IMR-90 (cell line): ENCODE results near the gene ABHD2. TPM values are rescaled to one million over a fixed set of nuclear protein-coding genes. Genes with fewer than 3 reads are reported as not detected.

Experiments used
- ATAC-seq: fragments of 200-7000 bp; cut with Tn5 transposase; 2 replicates; pipeline ENCODE4 v1.9.1; 2020; ENCODE audit warnings: low read depth, mild to moderate bottlenecking, moderate library complexity
- BruUV-seq: library from RNA; stranded (reverse); fragments of 400-500 nt; replicated peaks from 2 replicates; lab custom pipeline; 2021; lab: Mats Ljungman, UMichigan
- CTCF ChIA-PET: fragments of 300-600 bp; formaldehyde crosslinking; extraction: SDS; loops from one replicate; lab custom pipeline; 2021; ENCODE audit warnings: antibody characterized with exemption; lab: Yijun Ruan, JAX
- POLR2A ChIA-PET: fragments of 300-600 bp; sonication (Branson Sonifier 250); formaldehyde crosslinking; loops from one replicate; lab custom pipeline; 2022; ENCODE audit warnings: antibody characterized with exemption; ENCODE audit not compliant: unreplicated experiment; lab: Charles Lee
- DNase-seq: peaks from one replicate; pipeline ENCODE4 v3.0.0; 2013
- H2AFZ ChIP-seq: replicated peaks from 2 replicates; pipeline ENCODE3; 2013; ENCODE audit warnings: low read length, mild to moderate bottlenecking; ENCODE audit not compliant: poor library complexity
- H2AK5ac ChIP-seq: 2 replicates; pipeline ENCODE4 v1.6.1; 2013; ENCODE audit warnings: low read depth, low read length, inconsistent platforms
- H2AK9ac ChIP-seq: replicated peaks from 2 replicates; pipeline ENCODE3; 2013; ENCODE audit warnings: mild to moderate bottlenecking, low read depth, low read length, moderate library complexity; ENCODE audit not compliant: poor library complexity
- H2BK120ac ChIP-seq: 2 replicates; pipeline ENCODE4 v1.6.1; 2013; ENCODE audit warnings: low read depth, low read length, inconsistent platforms
- H2BK15ac ChIP-seq: 3 replicates; pipeline ENCODE4 v1.6.1; 2013; ENCODE audit warnings: low read depth, low read length, inconsistent platforms
- H2BK20ac ChIP-seq: 2 replicates; pipeline ENCODE4 v1.6.1; 2013; ENCODE audit warnings: low read depth, mild to moderate bottlenecking, inconsistent platforms, low read length, moderate library complexity
- H2BK5ac ChIP-seq: 2 replicates; pipeline ENCODE4 v1.6.1; 2013; ENCODE audit warnings: mild to moderate bottlenecking, low read depth, low read length, inconsistent platforms; ENCODE audit not compliant: poor library complexity, severe bottlenecking
- H3K14ac ChIP-seq: replicated peaks from 2 replicates; pipeline ENCODE4 v1.6.1; 2013; ENCODE audit warnings: low read depth, low read length, inconsistent platforms
- H3K18ac ChIP-seq: 2 replicates; pipeline ENCODE4 v1.6.1; 2013; ENCODE audit warnings: low read depth, low read length, control low read depth
- H3K23ac ChIP-seq: 2 replicates; pipeline ENCODE4 v1.6.1; 2013; ENCODE audit warnings: low read depth, low read length, inconsistent platforms
- H3K27ac ChIP-seq: 2 replicates; pipeline ENCODE4 v1.5.1; 2013; ENCODE audit warnings: mild to moderate bottlenecking, control low read depth, low read length; ENCODE audit not compliant: insufficient read depth
- H3K27me3 ChIP-seq: 2 replicates; pipeline ENCODE4 v1.6.1; 2013; ENCODE audit warnings: low read length; ENCODE audit not compliant: control insufficient read depth, insufficient read depth
- H3K36me3 ChIP-seq: 2 replicates; pipeline ENCODE4 v1.6.1; 2013; ENCODE audit warnings: low read length, mixed read lengths; ENCODE audit not compliant: control insufficient read depth, insufficient read depth
- H3K4ac ChIP-seq: 2 replicates; pipeline ENCODE4 v1.6.1; 2013; ENCODE audit warnings: low read depth, low read length, inconsistent platforms
- H3K4me1 ChIP-seq: 2 replicates; pipeline ENCODE4 v1.6.1; 2013; ENCODE audit warnings: low read length, mixed read lengths; ENCODE audit not compliant: control insufficient read depth, insufficient read depth
- H3K4me2 ChIP-seq: 2 replicates; pipeline ENCODE4 v1.6.1; 2013; ENCODE audit warnings: low read depth, mild to moderate bottlenecking, control low read depth, low read length, moderate library complexity
- H3K4me3 ChIP-seq: 2 replicates; pipeline ENCODE4 v1.5.1; 2013; ENCODE audit warnings: low read depth, mild to moderate bottlenecking, control low read depth, low read length, moderate library complexity; ENCODE audit not compliant: insufficient read depth
- H3K56ac ChIP-seq: 2 replicates; pipeline ENCODE4 v1.6.1; 2013; ENCODE audit warnings: low read length, inconsistent platforms; ENCODE audit not compliant: insufficient read depth; ENCODE audit errors: extremely low read depth
- H3K79me1 ChIP-seq, 2 experiments: 2 replicates each; pipeline ENCODE4 v1.6.1; 2013; ENCODE audit warnings: low read length in 2 of 2, inconsistent platforms in 1 of 2, low read depth in 1 of 2
- H3K9ac ChIP-seq: 2 replicates; pipeline ENCODE4 v1.6.1; 2013; ENCODE audit warnings: low read depth, low read length, control low read depth
- H3K9me1 ChIP-seq: 2 replicates; pipeline ENCODE4 v1.6.1; 2013; ENCODE audit warnings: low read length, inconsistent platforms; ENCODE audit not compliant: insufficient read depth
- H3K9me3 ChIP-seq: 2 replicates; pipeline ENCODE4 v1.6.1; 2013; ENCODE audit warnings: low read length; ENCODE audit not compliant: control insufficient read depth, insufficient read depth
- H4K20me1 ChIP-seq: 2 replicates; pipeline ENCODE4 v1.6.1; 2013; ENCODE audit warnings: low read length, inconsistent platforms; ENCODE audit not compliant: insufficient read depth
- H4K5ac ChIP-seq: 2 replicates; pipeline ENCODE4 v1.6.1; 2013; ENCODE audit warnings: mild to moderate bottlenecking, low read depth, low read length, control low read depth
- H4K8ac ChIP-seq, 2 experiments: 2 replicates each; pipeline ENCODE4 v1.6.1; 2013; ENCODE audit warnings: low read depth in 2 of 2, low read length in 2 of 2, control low read depth in 1 of 2, inconsistent platforms in 1 of 2
- H4K91ac ChIP-seq: 2 replicates; pipeline ENCODE4 v1.6.1; 2013; ENCODE audit warnings: low read depth, low read length, inconsistent platforms; ENCODE audit not compliant: insufficient read depth
- NFE2L2 ChIP-seq: fragments of 150-350 bp; IDR thresholded peaks from 2 replicates; pipeline ENCODE4 v1.6.1; 2016; ENCODE audit warnings: low read depth, mild to moderate bottlenecking, low read length
- RAD21 ChIP-seq: IDR thresholded peaks from 2 replicates; pipeline ENCODE4 v1.6.1; 2012; ENCODE audit warnings: low read length, improper control_type of control experiment
- SMC3 ChIP-seq: fragments of 150-350 bp; IDR thresholded peaks from 2 replicates; pipeline ENCODE4 v1.6.1; 2016; ENCODE audit warnings: low read depth, mild to moderate bottlenecking, antibody characterized with exemption, low read length, moderate library complexity
- WGBS, 2 experiments: methylation state at CpG; one replicate each; pipeline versions ENCODE4 v1.1.5 to v1.1.7; 2013; ENCODE audit warnings: missing lambda C conversion rate in 2 of 2; ENCODE audit not compliant: insufficient read length in 1 of 2; ENCODE audit errors: extremely low coverage in 2 of 2; 5-methylcytosine and 5-hydroxymethylcytosine counted together
- dilution Hi-C: fragments of 300-500 bp; cut with HindIII; formaldehyde crosslinking; loops from one replicate; pipeline ENCODE4 v1.14.3; 2018; ENCODE audit warnings: low sequenced_read_pairs; ENCODE audit not compliant: unreplicated experiment
- in situ Hi-C: fragments of 300-500 bp; cut with MboI; formaldehyde crosslinking; loops from 3 replicates; pipeline ENCODE4 v1.14.3; 2019; ENCODE audit warnings: low sequenced_read_pairs, inconsistent platforms, mixed read lengths
- intact Hi-C: fragments of 100-400 bp; cut with micrococcal nuclease; formaldehyde crosslinking; loops from 2 replicates; pipeline ENCODE4 v1.10.0; 2022
- polyA plus RNA-seq, 3 experiments: library from polyadenylated mRNA; depleted of rRNA; stranded (reverse); fragments of >200 nt; gene quantifications; 2 replicates each; pipeline ENCODE4 v1.2.3, GENCODE V29; 2012; ENCODE audit warnings: low replicate concordance in 1 of 3
- total RNA-seq: library from RNA; depleted of rRNA; stranded (reverse); fragments of >200 nt; gene quantifications from 2 replicates; pipeline ENCODE4 v1.2.3, GENCODE V29; 2012
- TF ChIP-seq, protein P1 (sequence below): conservative IDR thresholded peaks from 2 replicates; pipeline ENCODE4 v1.5.1; 2012; ENCODE audit warnings: mild to moderate bottlenecking, low read depth, low read length, improper control_type of control experiment

Gene ABHD2
- total and polyA plus RNA-seq, 2 of the 4 experiments (the other 2 are of a cell fraction): 31.2 to 62.9 TPM

DNA sequence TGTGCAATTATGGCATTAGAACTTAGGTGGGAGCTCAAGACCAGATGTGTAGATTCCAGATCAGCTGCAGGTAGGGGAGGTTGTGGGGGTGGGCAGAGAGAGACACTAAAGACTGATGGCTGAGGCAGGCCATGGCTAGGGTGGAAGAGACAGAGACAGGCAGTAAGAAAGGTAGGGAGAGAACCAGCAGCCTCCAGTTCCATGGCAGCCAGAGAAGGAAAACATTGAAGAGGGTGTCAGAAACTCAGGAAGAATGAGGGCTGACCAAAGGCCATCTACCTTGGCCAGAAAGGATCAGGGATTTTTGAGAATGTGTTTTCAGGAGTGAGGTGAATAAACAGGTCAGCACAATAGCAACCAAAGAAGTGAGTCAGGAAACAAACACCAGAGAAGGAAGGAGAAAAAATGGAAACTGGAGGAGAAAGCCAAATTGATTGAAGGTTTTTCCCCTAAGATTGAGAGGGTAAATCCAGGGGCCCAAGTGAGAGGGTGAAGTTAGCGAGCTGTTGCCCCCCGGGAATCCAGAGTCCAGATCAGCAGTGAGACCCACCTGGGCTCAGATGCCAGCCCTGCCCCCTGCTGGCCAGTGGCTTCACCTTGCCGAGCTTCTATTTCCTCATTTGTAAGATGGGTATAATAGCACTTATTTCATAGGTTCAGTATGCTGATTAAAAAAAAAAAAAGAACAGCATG lies 41.0 kb downstream of the ABHD2 start:
- Histone ChIP-seq H2BK120ac (peak overlapping the region; percentile 5; the same call in 1 of the 2 replicates), H3K4me1 (peaks cover 4% of the 10 kb centered on the region; the same call in 1 of the 2 replicates), H3K4ac (peak overlapping the region; percentile 22; the same call in 1 of the 2 replicates), H3K27me3 (no peaks in the 10 kb centered on the region), H4K91ac (no peak overlapping the region), H3K9ac (no peak overlapping the region), H4K20me1 (no peaks in the 10 kb centered on the region), H4K5ac (no peak overlapping the region), H2BK15ac (0 out of 3 replicates have a peak overlapping the region, but pooled peaks have one; percentile 24), H2AFZ (no peak overlapping the region), H2AK5ac (peak overlapping the region; percentile 36; the same call in 1 of the 2 replicates), H3K14ac (no peak overlapping the region; the same call in 1 of the 2 replicates), H2BK20ac (0 out of 2 replicates have a peak overlapping the region, but pooled peaks have one; percentile 9), H2AK9ac (no peak overlapping the region), H2BK5ac (no peak overlapping the region), H3K27ac (no peak overlapping the region), H3K4me3 (no peak overlapping the region), H3K36me3 (peaks cover 16% of the 10 kb centered on the region), H3K4me2 (no peak overlapping the region), H3K9me1 (peaks cover 7% of the 10 kb centered on the region; the same call in 1 of the 2 replicates), H3K23ac (no peak overlapping the region), H3K9me3 (no peaks in the 10 kb centered on the region), H3K79me1 (peaks cover 13 to 54% of the 10 kb centered on the region in 2 experiments), H3K18ac (no peak overlapping the region), H4K8ac (no peak overlapping the region), H3K56ac (no peak overlapping the region)
- ChIA-PET POLR2A (interaction anchor here (0.6 to 0.7 kb wide), 2 partner anchors 9 to 53 kb away, joined by 3 read pairs; no protein-coding TSS in a partner anchor), CTCF (interaction anchor here (0.6 to 2.3 kb wide), 16 partner anchors 9 to 171 kb away, joined by 3 to 12 read pairs (median 4); no protein-coding TSS in a partner anchor)
- no TSS peak for BruUV-seq
- in situ Hi-C loops: no loop called here
- TF ChIP-seq RAD21 (peak; percentile 70), SMC3 (peak; percentile 74), NFE2L2 (no peak)
- TF ChIP-seq, protein P1, sequence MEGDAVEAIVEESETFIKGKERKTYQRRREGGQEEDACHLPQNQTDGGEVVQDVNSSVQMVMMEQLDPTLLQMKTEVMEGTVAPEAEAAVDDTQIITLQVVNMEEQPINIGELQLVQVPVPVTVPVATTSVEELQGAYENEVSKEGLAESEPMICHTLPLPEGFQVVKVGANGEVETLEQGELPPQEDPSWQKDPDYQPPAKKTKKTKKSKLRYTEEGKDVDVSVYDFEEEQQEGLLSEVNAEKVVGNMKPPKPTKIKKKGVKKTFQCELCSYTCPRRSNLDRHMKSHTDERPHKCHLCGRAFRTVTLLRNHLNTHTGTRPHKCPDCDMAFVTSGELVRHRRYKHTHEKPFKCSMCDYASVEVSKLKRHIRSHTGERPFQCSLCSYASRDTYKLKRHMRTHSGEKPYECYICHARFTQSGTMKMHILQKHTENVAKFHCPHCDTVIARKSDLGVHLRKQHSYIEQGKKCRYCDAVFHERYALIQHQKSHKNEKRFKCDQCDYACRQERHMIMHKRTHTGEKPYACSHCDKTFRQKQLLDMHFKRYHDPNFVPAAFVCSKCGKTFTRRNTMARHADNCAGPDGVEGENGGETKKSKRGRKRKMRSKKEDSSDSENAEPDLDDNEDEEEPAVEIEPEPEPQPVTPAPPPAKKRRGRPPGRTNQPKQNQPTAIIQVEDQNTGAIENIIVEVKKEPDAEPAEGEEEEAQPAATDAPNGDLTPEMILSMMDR: peak; percentile 74
- peak; percentile 25 for DNase-seq
- peak; percentile 51; the same call in 1 of the 2 replicates for ATAC-seq
- dilution Hi-C loops: no loop called here
- WGBS, 2 experiments: 80% methylated on average over 1 of the region's 3 CpGs; no CpG with 5 or more reads in 1 of the 2 experiments
- intact Hi-C loops: loop anchor here (1.0 kb wide), 1 partner anchor 72 kb away; no protein-coding TSS in a partner anchor
